Mesodermal cell (in vitro differentiated cells): ENCODE data around the gene EIF5.

ENCODE experiments used
- H3K27ac ChIP-seq: 2 replicates; pipeline ENCODE4 v1.7.0; 2013; ENCODE audit warnings: mild to moderate bottlenecking, low read depth, low read length, moderate library complexity; ENCODE audit not compliant: severe bottlenecking
- H3K36me3 ChIP-seq: 2 replicates; pipeline ENCODE4 v1.7.1; 2013; ENCODE audit warnings: mild to moderate bottlenecking, low read length, moderate library complexity; ENCODE audit not compliant: control insufficient read depth, insufficient read depth
- H3K4me1 ChIP-seq: one replicate; pipeline ENCODE4 v1.7.1; 2013; ENCODE audit warnings: mild to moderate bottlenecking, low read length; ENCODE audit not compliant: insufficient read depth, control insufficient read depth, poor library complexity, severe bottlenecking
- H3K4me3 ChIP-seq: 2 replicates; pipeline ENCODE4 v1.7.0; 2013; ENCODE audit warnings: low read length, control low read depth, mild to moderate bottlenecking; ENCODE audit not compliant: insufficient read depth, poor library complexity, severe bottlenecking; ENCODE audit errors: extremely low read depth
- H3K9me3 ChIP-seq: 2 replicates; pipeline ENCODE4 v1.7.1; 2013; ENCODE audit warnings: mild to moderate bottlenecking, low read length, moderate library complexity; ENCODE audit not compliant: control insufficient read depth
- WGBS, 2 experiments: methylation state at CpG; one replicate each; pipeline ENCODE4 v1.1.5; 2013; ENCODE audit warnings: missing lambda C conversion rate in 2 of 2; ENCODE audit not compliant: insufficient coverage in 2 of 2; 5-methylcytosine and 5-hydroxymethylcytosine counted together

EIF5 gene

DNA sequence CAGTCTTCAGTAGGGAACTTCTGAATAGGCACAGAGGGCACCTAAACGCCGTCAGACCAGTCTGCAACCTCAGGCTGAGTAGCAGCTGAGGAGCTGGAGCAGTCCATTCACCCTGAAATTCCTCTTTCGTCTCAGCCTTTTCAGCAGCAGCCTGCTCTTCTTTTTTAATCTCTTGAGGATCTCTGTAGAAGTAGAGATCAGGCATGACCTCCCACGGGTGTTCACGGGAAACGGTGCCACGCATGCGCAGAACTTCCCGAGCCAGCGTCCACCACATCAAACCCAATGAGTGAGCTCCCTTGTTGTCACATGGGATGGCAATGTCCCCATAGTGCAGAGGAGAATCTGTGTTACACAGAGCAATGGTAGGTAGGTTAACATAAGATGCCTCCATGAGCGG lies 40.1 kb downstream of the EIF5 start:
- WGBS, 2 experiments, result 96 to 100% methylated on average over 9 to 10 of the region's 11 CpGs
- Histone ChIP-seq H3K4me1 (peaks cover 10% of the 10 kb centered on the region), H3K9me3 (no peaks in the 10 kb centered on the region), H3K27ac (no peak overlapping the region), H3K36me3 (no peaks in the 10 kb centered on the region), H3K4me3 (no peak overlapping the region)

DNA sequence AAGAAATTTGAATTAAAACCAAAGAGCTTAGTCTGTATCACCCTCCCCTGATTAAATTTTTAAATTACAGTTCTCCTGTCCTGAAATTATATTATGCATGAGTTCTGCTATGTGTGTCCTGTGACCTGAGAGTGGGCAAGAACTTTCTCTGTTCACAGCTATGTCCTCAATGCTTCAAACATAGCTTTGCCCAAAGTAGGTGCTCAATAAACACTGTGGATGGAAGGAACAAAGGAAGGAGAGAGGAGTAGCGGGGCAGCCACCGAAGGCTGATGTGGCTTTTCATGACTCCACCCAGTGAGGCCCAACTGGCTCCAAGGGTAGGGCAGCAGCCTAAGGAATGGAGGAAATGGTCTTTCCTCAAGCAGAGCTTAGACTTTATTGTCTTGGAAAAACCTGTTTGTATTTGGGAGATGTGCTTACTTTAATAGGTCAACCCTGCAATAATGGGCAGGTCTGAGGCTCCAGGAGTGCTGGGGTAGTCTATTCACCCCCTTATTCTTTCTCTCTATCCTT lies 43.5 kb downstream of the EIF5 start:
- Histone ChIP-seq H3K27ac (no peak overlapping the region), H3K4me3 (no peak overlapping the region), H3K36me3 (no peaks in the 10 kb centered on the region), H3K9me3 (no peaks in the 10 kb centered on the region), H3K4me1 (peaks cover 6% of the 10 kb centered on the region)
- 81 to 100% methylated on average over 2 of the region's 2 CpGs for WGBS, 2 experiments

DNA sequence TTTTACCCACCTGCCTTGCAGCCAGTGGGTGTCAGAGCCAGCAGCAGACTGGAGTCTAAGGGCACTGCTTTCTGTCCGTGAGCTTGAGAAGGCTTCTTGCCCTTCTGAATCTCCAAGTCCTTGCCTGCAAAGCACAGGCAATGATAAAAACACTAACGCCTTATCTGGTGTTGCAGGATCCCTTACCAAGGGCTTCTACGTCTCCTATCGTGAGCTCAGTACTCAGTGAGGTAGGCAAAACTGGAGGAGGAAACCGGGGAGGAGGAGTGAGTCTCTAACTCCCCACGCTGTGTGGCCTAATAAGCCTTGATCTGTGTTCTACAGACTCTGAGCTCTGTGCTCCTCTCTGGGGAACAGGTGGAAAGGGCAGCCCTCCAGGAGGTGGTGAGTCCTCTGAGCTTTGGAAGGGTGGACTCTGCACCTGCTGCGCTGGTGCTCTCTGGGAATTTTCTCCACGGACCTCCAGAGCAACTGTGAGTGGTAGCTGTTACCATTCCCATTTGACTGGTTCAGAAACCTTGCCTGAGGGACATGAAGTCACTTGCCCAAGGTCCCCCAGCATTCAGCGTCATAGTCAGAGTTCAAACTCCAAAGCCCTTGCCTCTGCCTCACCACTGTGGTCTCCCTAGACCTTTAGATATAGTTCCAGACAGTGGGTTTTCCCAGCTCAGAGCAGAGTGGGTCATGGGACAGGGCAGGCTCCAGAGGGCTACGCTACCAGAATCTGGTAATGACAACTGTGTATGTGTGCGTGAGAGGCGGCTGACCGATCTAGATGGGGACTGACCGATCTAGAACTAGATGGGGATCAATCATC lies 44.2 kb downstream of the EIF5 start:
- WGBS, 2 experiments, result 87 to 90% methylated on average over 11 to 13 of the region's 14 CpGs
- Histone ChIP-seq H3K4me1 (peaks cover 7% of the 10 kb centered on the region), H3K36me3 (no peaks in the 10 kb centered on the region), H3K9me3 (no peaks in the 10 kb centered on the region), H3K4me3 (no peak overlapping the region), H3K27ac (no peak overlapping the region)

DNA sequence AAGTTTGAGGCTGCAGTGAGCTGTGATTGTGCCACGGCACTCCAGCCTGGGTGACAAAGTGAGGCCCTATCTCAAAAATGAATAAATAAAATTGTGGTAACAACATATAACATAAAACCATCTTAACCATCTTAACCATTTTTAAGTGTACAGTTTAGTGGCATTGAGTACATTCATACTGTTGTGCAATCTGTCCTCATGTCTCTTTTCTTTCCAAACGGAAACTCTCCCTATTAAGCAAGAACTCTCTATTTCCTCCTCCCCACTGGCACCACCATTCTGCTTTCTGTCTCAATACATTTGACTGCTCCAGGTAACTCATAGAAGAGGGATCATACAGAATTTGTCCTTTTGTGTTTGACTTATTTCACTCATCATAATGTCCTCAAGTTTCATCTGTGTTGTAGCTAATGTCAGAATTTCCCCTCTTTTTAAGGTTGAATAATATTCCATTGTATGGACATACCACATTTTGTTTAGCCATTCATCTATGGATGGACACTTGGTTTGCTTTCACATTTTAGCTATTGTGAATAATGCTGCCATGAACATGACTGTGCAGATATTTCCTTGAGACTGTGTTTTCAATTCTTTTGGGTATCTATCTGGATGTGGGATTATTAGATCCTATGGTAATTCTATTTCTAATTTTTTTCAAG lies 46.8 kb downstream of the EIF5 start:
- H3K9me3 ChIP-seq, result no peaks in the 10 kb centered on the region
- H3K36me3 ChIP-seq, result no peaks in the 10 kb centered on the region
- WGBS, 2 experiments, result 60% methylated on average over 1 of the region's 2 CpGs; no CpG with 5 or more reads in 1 of the 2 experiments
- no peak overlapping the region for H3K27ac ChIP-seq
- peaks cover 7% of the 10 kb centered on the region for H3K4me1 ChIP-seq
- no peak overlapping the region for H3K4me3 ChIP-seq

DNA sequence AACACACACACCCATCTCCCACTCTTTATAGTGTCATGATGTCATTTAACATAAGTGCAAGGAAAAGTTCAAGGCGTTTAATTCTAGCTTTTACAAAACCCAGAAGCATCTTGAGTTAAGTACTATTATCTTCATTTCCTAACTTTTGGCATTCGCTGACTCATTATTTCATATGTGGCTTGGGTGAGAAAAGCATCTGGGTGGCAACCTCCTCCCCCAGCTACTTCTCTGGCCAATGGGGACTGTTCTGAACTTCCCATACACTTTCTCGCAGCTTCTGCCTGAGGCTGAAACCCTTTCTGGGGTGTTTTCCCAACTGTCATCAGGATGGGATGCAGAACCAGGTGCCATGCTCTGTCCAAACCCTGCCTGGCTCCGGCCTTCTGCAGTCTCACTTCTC lies 48.3 kb downstream of the EIF5 start:
- H3K9me3 ChIP-seq, result no peaks in the 10 kb centered on the region
- no peak overlapping the region for H3K4me3 ChIP-seq
- WGBS, 2 experiments, result 83 to 93% methylated on average over 1 to 2 of the region's 4 CpGs
- H3K4me1 ChIP-seq, result peaks cover 7% of the 10 kb centered on the region
- no peaks in the 10 kb centered on the region for H3K36me3 ChIP-seq
- H3K27ac ChIP-seq, result no peak overlapping the region

GRCh38 chr14:103384450-103385151 lies 50.6 kb downstream of the EIF5 start:
- peaks cover 7% of the 10 kb centered on the region for H3K4me1 ChIP-seq
- no peaks in the 10 kb centered on the region for H3K9me3 ChIP-seq
- peak overlapping the region; percentile 66 for H3K27ac ChIP-seq
- peak overlapping the region; percentile 70 for H3K4me3 ChIP-seq
- WGBS, 2 experiments, result 14 to 15% methylated on average over 26 to 29 of the region's 31 CpGs
- H3K36me3 ChIP-seq, result peaks cover 7% of the 10 kb centered on the region

GRCh38 chr14:103385152-103385928 lies 51.3 kb downstream of the EIF5 start, which contains the start of gene MARK3:
Gene MARK3 (plus strand): TSS chr14:103385415. CDS start chr14:103386030, 615 bp downstream.
- 0 to 1% methylated on average over 40 to 68 of the region's 91 CpGs for WGBS, 2 experiments
- H3K4me3 ChIP-seq, result peak within 1 kb of the TSS; percentile 70
- no peaks in the 10 kb centered on the region for H3K9me3 ChIP-seq
- peaks cover 7% of the 10 kb centered on the region for H3K36me3 ChIP-seq
- H3K27ac ChIP-seq, result peak within 1 kb of the TSS; percentile 66
- H3K4me1 ChIP-seq, result peaks cover 7% of the 10 kb centered on the region

- 0% methylated on average over 36 to 40 of the region's 44 CpGs for WGBS, 2 experiments
- Histone ChIP-seq H3K36me3 (peaks cover 7% of the 10 kb centered on the region), H3K27ac (peak overlapping the region; percentile 66), H3K9me3 (no peaks in the 10 kb centered on the region), H3K4me1 (peaks cover 7% of the 10 kb centered on the region), H3K4me3 (peak overlapping the region; percentile 70)
These were observed 52.1 kb downstream of the EIF5 start for GRCh38 chr14:103385929-103386712.

GRCh38 chr14:103386713-103387329 lies 52.8 kb downstream of the EIF5 start:
- 4 to 17% methylated on average over 3 to 4 of the region's 9 CpGs for WGBS, 2 experiments
- peaks cover 7% of the 10 kb centered on the region for H3K4me1 ChIP-seq
- no peaks in the 10 kb centered on the region for H3K9me3 ChIP-seq
- peak overlapping the region; percentile 66 for H3K27ac ChIP-seq
- H3K36me3 ChIP-seq, result peaks cover 7% of the 10 kb centered on the region
- peak overlapping the region; percentile 70 for H3K4me3 ChIP-seq
